K562 (cell line): ENCODE measurements around the gene PPP4R3A. TPM values are rescaled to one million over a fixed set of nuclear protein-coding genes. Genes with fewer than 3 reads are reported as not detected.

Experiments
- ATAC-seq: fragments of 200-7000 bp; cut with Tn5 transposase; 3 replicates; pipeline ENCODE4 v1.9.1; 2020; ENCODE audit warnings: moderate library complexity
- BruUV-seq: library from RNA; stranded (reverse); fragments of 400-500 nt; replicated peaks from 2 replicates; lab custom pipeline; 2021; lab: Mats Ljungman, UMichigan
- CTCF ChIA-PET: fragments of 300-600 bp; formaldehyde crosslinking; extraction: SDS; loops from one replicate; lab custom pipeline; 2021; ENCODE audit warnings: low intra/inter-chr PET ratio; lab: Yijun Ruan, JAX
- POLR2A ChIA-PET: fragments of 300-600, 350-650 bp; sonication (Branson Sonifier 250); formaldehyde crosslinking; extraction: SDS; loops from one replicate; lab custom pipeline; 2021; ENCODE audit warnings: antibody characterized with exemption, inconsistent platforms; lab: Yijun Ruan, JAX
- DNase-seq, 4 experiments: peaks; one replicate each; pipeline versions ENCODE4 v3.0.0 to v3.0.0-alpha.2; 2011 to 2018; ENCODE audit warnings: low spot score in 3 of 4, mixed read lengths in 3 of 4; ENCODE audit errors: extremely low read depth in 1 of 4
- FAIRE-seq: peaks from 2 replicates; lab custom pipeline; 2011; peaks lifted over from hg19 to GRCh38; lab: Jason Lieb, UNC
- H2AFZ ChIP-seq: 2 replicates; pipeline ENCODE4 v1.6.0; 2011; ENCODE audit warnings: low read depth, low read length, control low read depth, inconsistent platforms
- H3K27ac ChIP-seq: fragments of 200-600 bp; 3 replicates; pipeline ENCODE4 v1.8.0; 2011; ENCODE audit warnings: low read depth, mild to moderate bottlenecking, control low read depth, inconsistent platforms, low read length, moderate library complexity, mixed read lengths; ENCODE audit errors: extremely low read depth
- H3K27me3 ChIP-seq, 2 experiments: fragments of 300-600 bp in 1 of 2; 2 replicates in 1 of 2; 3 replicates in 1 of 2; pipeline versions ENCODE4 v1.6.0 to v1.8.0; 2011; ENCODE audit warnings: inconsistent platforms in 2 of 2, low read length in 2 of 2, mild to moderate bottlenecking in 1 of 2, mixed read lengths in 1 of 2, moderate library complexity in 1 of 2; ENCODE audit not compliant: control insufficient read depth in 2 of 2, insufficient read depth in 2 of 2
- H3K36me3 ChIP-seq: fragments of 300-600 bp; 3 replicates; pipeline ENCODE4 v1.8.0; 2011; ENCODE audit warnings: mild to moderate bottlenecking, low read length, inconsistent platforms; ENCODE audit not compliant: control insufficient read depth, insufficient read depth
- H3K4me1 ChIP-seq, 2 experiments: fragments of 200-600 bp in 1 of 2; replicated peaks in 1 of 2; 2 replicates in 1 of 2; 3 replicates in 1 of 2; pipeline versions ENCODE4 v1.5.1 to v1.8.0; 2011; ENCODE audit warnings: inconsistent platforms in 2 of 2, low read length in 2 of 2, mild to moderate bottlenecking in 1 of 2, mixed read lengths in 1 of 2, moderate library complexity in 1 of 2; ENCODE audit not compliant: control insufficient read depth in 2 of 2, insufficient read depth in 2 of 2
- H3K4me2 ChIP-seq: 2 replicates; pipeline ENCODE4 v1.6.1; 2011; ENCODE audit warnings: low read length, control low read depth, inconsistent platforms, mixed read lengths; ENCODE audit not compliant: insufficient read depth
- H3K4me3 ChIP-seq: fragments of 200-600 bp; sonication (generic), shearing (Covaris generic); 2 replicates; pipeline ENCODE4 v1.5.1; 2016; ENCODE audit warnings: control low read depth, inconsistent platforms
- H3K79me2 ChIP-seq: fragments of 200-600 bp; 3 replicates; pipeline ENCODE4 v1.8.0; 2011; ENCODE audit warnings: low read length, inconsistent platforms; ENCODE audit not compliant: control insufficient read depth, insufficient read depth
- H3K9ac ChIP-seq, 2 experiments: 2 replicates each; pipeline versions ENCODE4 v1.6.0 to v1.6.1; 2011; ENCODE audit warnings: low read depth in 2 of 2, low read length in 2 of 2, control low read depth in 1 of 2, inconsistent platforms in 1 of 2, mild to moderate bottlenecking in 1 of 2, mixed read lengths in 1 of 2; ENCODE audit not compliant: insufficient read depth in 1 of 2
- H3K9me1 ChIP-seq: one replicate; pipeline ENCODE4 v1.6.0; 2011; ENCODE audit warnings: inconsistent platforms, mild to moderate bottlenecking, low read length, moderate library complexity; ENCODE audit not compliant: control insufficient read depth, insufficient read depth
- H3K9me3 ChIP-seq: replicated peaks from 2 replicates; pipeline ENCODE4 v1.5.1; 2011; ENCODE audit warnings: low read depth, low read length, inconsistent platforms; ENCODE audit not compliant: control insufficient read depth, insufficient read depth
- H4K20me1 ChIP-seq: replicated peaks from 2 replicates; pipeline ENCODE4 v1.6.1; 2011; ENCODE audit warnings: low read length, inconsistent platforms, mixed read lengths; ENCODE audit not compliant: control insufficient read depth, insufficient read depth
- KLF6 ChIP-seq: fragments of 250-450 bp; sonication (Bioruptor Pico); IDR thresholded peaks from 2 replicates; pipeline ENCODE4 v1.4.0; 2020; ENCODE audit warnings: mild to moderate bottlenecking, moderate library complexity, borderline replicate concordance
- RCOR1 ChIP-seq, 2 experiments: IDR thresholded peaks; 2 replicates each; pipeline ENCODE4 v1.6.1; 2012; ENCODE audit warnings: low read depth in 2 of 2, low read length in 2 of 2, borderline replicate concordance in 1 of 2, improper control_type of control experiment in 1 of 2
- SRF ChIP-seq, 2 experiments: fragments of 250-450, 450-650 bp in 1 of 2; sonication (Bioruptor Pico) in 1 of 2; sonication (generic) in 1 of 2; formaldehyde crosslinking; IDR thresholded peaks; 2 replicates each; pipeline versions ENCODE4 v1.5.0 to v1.5.1; 2020 to 2022; ENCODE audit warnings: mild to moderate bottlenecking in 1 of 2, missing genetic modification reagents in 1 of 2
- SRSF3 ChIP-seq: fragments of 200-400 bp; formaldehyde crosslinking; IDR thresholded peaks from 2 replicates; pipeline ENCODE4 v1.6.1; 2016; ENCODE audit warnings: mild to moderate bottlenecking, low read length, moderate library complexity; ENCODE audit not compliant: insufficient read depth
- ZNF239 ChIP-seq: fragments of 250-450 bp; sonication (Bioruptor Pico); IDR thresholded peaks from 2 replicates; pipeline ENCODE4 v1.4.0; 2020; ENCODE audit warnings: mild to moderate bottlenecking
- ZNF263 ChIP-seq: sonication (generic); formaldehyde crosslinking; IDR thresholded peaks from 2 replicates; pipeline ENCODE4 v1.8.0; 2022; ENCODE audit warnings: mild to moderate bottlenecking, missing genetic modification reagents, borderline replicate concordance
- ZNF583 ChIP-seq: fragments of 250-450 bp; sonication (Bioruptor Pico); IDR thresholded peaks from 2 replicates; pipeline ENCODE4 v1.4.0; 2020
- ZNF780A ChIP-seq: fragments of 250-450 bp; sonication (Bioruptor Pico); IDR thresholded peaks from 2 replicates; pipeline ENCODE4 v1.5.0; 2021; ENCODE audit warnings: mild to moderate bottlenecking
- WGBS: fragments of 100-300 bp; shearing (Covaris generic); methylation state at CpG from one replicate; pipeline ENCODE4 v1.1.6; 2016; ENCODE audit warnings: low coverage, mixed read lengths; ENCODE audit not compliant: insufficient coverage; ENCODE audit errors: missing lambda C conversion rate; 5-methylcytosine and 5-hydroxymethylcytosine counted together
- in situ Hi-C: fragments of 300-500 bp; cut with MboI; formaldehyde crosslinking; loops from 4 replicates; pipeline ENCODE4 v1.15.0; 2018; ENCODE audit warnings: inconsistent platforms, mixed read lengths
- intact Hi-C: fragments of 100-400 bp; cut with micrococcal nuclease; formaldehyde crosslinking; loops from 2 replicates; pipeline ENCODE4 v1.14.2; 2022
- polyA plus RNA-seq, 8 experiments: library from polyadenylated mRNA; depleted of rRNA in 4 of 8; stranded (reverse) in 5 of 8; unstranded in 3 of 8; fragments of >200 nt; fragmentation: Nextera tagmentation in 2 of 8; fragmentation: Illumina TruSeq in 1 of 8; extraction: Ambion mirVana in 2 of 8; extraction: Trizol in 1 of 8; gene quantifications; 2 replicates each; pipeline versions ENCODE4 v1.2.1 to v1.2.3, GENCODE V29; 2011 to 2014; ENCODE audit warnings: inconsistent platforms in 1 of 8, missing spikeins in 1 of 8
- total RNA-seq, 7 experiments: library from RNA; depleted of rRNA in 6 of 7; stranded (reverse); fragments of >200 nt in 6 of 7; fragmentation: Illumina TruSeq in 2 of 7; extraction: Trizol in 2 of 7; gene quantifications; 2 replicates each; pipeline versions ENCODE4 v1.2.1 to v1.2.3, GENCODE V29; 2011 to 2021; ENCODE audit warnings: low replicate concordance in 1 of 7
- TF ChIP-seq, protein P1 (sequence below): sonication (generic); formaldehyde crosslinking; IDR thresholded peaks from 2 replicates; pipeline ENCODE4 v1.4.0; 2020; ENCODE audit warnings: mild to moderate bottlenecking, missing genetic modification reagents
- TF ChIP-seq, protein P2 (sequence below): fragments of 450-650 bp; IDR thresholded peaks from 2 replicates; pipeline ENCODE4 v1.6.1; 2016; ENCODE audit warnings: antibody characterized with exemption
- TF ChIP-seq, protein P3 (sequence below), 2 experiments: IDR thresholded peaks in 1 of 2; conservative IDR thresholded peaks in 1 of 2; 2 replicates each; pipeline ENCODE4 v1.6.1; 2016; ENCODE audit warnings: low read depth in 2 of 2, mild to moderate bottlenecking in 1 of 2, missing compliant biosample characterization in 1 of 2, missing genetic modification characterization in 1 of 2, moderate library complexity in 1 of 2

The PPP4R3A gene
- total and polyA plus RNA-seq, 9 of the 15 experiments (the other 6 are each of a cell fraction or from before 2014, with no cell fraction given): 9.5 to 54.9 (median 44.9) TPM

DNA sequence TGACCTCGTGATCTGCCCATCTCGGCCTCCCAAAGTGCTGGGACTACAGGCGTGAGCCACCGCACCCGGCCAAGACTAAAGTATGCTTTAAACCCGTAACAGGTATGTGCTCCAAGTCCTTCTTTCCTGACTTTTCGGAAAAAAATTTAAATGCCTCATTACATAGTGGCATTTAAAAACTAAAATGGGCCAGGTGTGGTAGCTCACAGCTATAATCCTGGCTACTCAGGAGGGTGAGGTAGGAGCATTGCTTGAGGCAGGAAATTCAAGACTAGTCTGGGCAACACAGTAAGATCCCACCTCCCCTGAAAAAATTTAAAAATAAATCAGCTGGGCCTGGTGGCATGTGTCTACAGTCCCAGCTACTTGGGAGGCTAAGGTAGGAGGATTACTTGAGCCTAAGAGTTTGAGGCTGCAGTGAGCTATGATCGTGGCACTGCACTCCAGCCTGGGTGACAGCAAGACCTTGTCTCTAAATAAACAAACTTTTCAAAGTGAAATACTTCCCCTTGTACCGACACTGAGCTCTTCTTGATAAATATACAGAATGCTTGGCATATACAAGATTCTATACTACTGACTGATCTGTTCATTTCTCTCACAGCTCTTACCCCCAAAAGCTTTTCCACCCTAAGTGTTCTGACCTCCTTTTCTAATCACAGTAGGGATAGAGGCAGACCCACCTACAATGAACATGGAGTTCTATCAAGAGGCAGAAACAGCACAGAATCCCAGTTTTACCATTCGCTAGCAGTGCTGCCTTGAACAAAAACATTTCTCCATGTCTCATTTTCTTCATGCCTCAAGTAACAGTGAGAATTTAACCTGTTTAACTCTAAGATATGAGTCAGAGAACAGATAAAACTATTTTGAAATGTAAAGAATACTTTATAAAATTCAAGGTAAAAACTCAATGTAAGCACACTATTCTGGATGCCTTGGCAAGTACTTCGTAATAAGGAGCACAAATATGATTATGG is 7.9 kb downstream of the PPP4R3A start:
- H3K4me2 ChIP-seq: no peak overlapping the region
- H3K9me1 ChIP-seq: no peaks in the 10 kb centered on the region
- intact Hi-C loops: no loop called here
- 80% methylated on average over 9 of the region's 11 CpGs for WGBS
- H3K4me3 ChIP-seq: no peak overlapping the region
- peaks cover 42% of the 10 kb centered on the region; the same call in 2 of the 3 replicates for H3K36me3 ChIP-seq
- no peaks in the 10 kb centered on the region for H3K9me3 ChIP-seq
- DNase-seq: no peak
- H2AFZ ChIP-seq: no peak overlapping the region
- H3K79me2 ChIP-seq: peaks cover 96% of the 10 kb centered on the region
- ChIA-PET POLR2A (interaction anchor here (1.3 to 2.2 kb wide), 2 partner anchors 7 to 9 kb away, joined by 6 to 8 read pairs; partner anchors contain the start of gene PPP4R3A), CTCF (no interaction called here)
- peaks cover 4% of the 10 kb centered on the region for H4K20me1 ChIP-seq
- peaks cover 6 to 24% of the 10 kb centered on the region in 2 experiments; a peak in 4 of 5 replicates for H3K4me1 ChIP-seq
- H3K27me3 ChIP-seq: no peaks in the 10 kb centered on the region
- no peak overlapping the region for H3K27ac ChIP-seq
- no peak for FAIRE-seq
- no TSS peak for BruUV-seq
- in situ Hi-C loops: no loop called here
- ATAC-seq: no peak
- H3K9ac ChIP-seq: no peak overlapping the region
- TF ChIP-seq ZNF263 (CRISPR knock-in tag) (no peak), KLF6 (no peak), SRSF3 (no peak), ZNF583 (CRISPR knock-in tag) (no peak), RCOR1 (IDR thresholded peaks at IDR 0.05; ENCODE audit: borderline replicate concordance in 1 of 2, low read depth in 2 of 2, low read length in 2 of 2) (no peak), SRF (CRISPR knock-in tag; IDR thresholded peaks at IDR 0.05) (no peak), ZNF780A (CRISPR knock-in tag) (no peak), ZNF239 (CRISPR knock-in tag) (no peak)
- TF ChIP-seq, protein P1, sequence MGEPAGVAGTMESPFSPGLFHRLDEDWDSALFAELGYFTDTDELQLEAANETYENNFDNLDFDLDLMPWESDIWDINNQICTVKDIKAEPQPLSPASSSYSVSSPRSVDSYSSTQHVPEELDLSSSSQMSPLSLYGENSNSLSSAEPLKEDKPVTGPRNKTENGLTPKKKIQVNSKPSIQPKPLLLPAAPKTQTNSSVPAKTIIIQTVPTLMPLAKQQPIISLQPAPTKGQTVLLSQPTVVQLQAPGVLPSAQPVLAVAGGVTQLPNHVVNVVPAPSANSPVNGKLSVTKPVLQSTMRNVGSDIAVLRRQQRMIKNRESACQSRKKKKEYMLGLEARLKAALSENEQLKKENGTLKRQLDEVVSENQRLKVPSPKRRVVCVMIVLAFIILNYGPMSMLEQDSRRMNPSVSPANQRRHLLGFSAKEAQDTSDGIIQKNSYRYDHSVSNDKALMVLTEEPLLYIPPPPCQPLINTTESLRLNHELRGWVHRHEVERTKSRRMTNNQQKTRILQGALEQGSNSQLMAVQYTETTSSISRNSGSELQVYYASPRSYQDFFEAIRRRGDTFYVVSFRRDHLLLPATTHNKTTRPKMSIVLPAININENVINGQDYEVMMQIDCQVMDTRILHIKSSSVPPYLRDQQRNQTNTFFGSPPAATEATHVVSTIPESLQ (CRISPR knock-in tag): no peak
- TF ChIP-seq, protein P2, sequence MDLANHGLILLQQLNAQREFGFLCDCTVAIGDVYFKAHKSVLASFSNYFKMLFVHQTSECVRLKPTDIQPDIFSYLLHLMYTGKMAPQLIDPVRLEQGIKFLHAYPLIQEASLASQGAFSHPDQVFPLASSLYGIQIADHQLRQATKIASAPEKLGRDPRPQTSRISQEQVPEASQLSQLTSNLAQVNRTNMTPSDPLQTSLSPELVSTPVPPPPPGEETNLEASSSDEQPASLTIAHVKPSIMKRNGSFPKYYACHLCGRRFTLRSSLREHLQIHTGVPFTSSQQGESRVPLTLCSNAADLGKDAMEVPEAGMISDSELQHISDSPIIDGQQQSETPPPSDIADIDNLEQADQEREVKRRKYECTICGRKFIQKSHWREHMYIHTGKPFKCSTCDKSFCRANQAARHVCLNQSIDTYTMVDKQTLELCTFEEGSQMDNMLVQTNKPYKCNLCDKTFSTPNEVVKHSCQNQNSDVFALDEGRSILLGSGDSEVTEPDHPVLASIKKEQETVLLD: no peak
- TF ChIP-seq, protein P3, sequence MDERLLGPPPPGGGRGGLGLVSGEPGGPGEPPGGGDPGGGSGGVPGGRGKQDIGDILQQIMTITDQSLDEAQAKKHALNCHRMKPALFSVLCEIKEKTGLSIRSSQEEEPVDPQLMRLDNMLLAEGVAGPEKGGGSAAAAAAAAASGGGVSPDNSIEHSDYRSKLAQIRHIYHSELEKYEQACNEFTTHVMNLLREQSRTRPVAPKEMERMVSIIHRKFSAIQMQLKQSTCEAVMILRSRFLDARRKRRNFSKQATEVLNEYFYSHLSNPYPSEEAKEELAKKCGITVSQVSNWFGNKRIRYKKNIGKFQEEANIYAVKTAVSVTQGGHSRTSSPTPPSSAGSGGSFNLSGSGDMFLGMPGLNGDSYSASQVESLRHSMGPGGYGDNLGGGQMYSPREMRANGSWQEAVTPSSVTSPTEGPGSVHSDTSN (CRISPR knock-in tag; IDR thresholded peaks at IDR 0.05; ENCODE audit: low read depth): no peak
- TF ChIP-seq, protein P3 (tag; conservative IDR thresholded peaks at IDR 0.05; ENCODE audit: low read depth): no peak
